NCI-H524 treated with DMSO at 0.1 percent for 48 hours (cell line): ENCODE data around the gene CARMIL1.
"Not testable (repeated sequence)": the region's sequence is repeated elsewhere in the genome, so short reads cannot be mapped to it uniquely, and the experiment has no call there.

Experiments used
- DNase-seq: peaks from one replicate; lab custom pipeline; 2025; lab: John Stamatoyannopoulos, UW

The CARMIL1 gene

DNA sequence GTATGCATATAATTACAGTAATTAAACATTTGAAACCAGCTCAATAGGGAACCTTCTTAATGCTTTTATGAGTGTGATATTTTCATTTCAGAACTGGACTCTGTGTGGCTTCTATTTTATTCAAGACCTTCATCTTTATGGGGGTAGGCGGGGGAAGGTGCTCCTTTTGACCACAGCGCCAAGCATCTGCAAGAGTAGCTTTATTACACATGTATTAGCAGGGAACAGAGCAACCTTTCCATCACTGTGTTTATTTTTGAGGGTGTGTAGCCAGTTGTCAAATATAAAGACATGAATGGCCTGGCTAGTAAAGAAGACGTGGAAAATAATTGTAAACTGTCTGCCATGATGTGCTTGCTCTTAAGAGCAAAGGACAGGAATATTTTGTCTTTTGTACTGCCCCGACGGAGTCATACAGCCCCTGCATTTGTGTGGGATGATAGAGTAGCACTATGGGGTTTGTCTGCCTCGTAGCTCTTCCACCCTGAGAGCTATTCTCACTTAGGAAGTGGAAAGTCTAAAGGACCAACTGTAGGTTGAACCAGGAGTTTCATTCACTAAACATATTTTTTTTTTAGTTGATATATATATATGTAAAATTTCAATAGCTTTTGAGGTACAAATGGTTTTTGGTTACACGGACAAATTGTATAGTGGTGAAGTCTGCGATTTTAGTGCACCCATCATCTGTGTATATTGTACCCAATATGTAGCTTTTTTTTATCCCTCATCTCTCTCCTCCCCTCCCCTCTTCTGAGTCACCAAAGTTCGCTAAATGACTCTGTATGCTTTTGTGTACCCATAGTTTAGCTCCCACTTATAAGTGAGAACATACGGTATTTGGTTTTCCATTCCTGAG is 91.2 kb downstream of the CARMIL1 start:
- DNase-seq: no peak

DNA sequence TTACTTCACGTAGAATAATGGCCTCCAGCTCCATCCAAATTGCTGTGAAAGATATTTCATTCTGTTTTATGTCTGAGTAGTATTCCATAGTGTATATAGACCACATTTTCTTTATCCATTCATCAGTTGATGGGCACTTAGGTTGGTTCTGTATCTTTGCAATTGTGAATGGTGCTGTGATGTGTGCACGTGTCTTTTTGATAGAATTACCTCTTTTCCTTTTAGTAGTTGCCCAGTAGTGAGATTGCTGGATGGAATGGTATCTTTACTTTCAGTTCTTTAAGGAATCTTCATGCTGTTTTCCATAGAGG is 91.8 kb downstream of the CARMIL1 start:
- DNase-seq: no peak

DNA sequence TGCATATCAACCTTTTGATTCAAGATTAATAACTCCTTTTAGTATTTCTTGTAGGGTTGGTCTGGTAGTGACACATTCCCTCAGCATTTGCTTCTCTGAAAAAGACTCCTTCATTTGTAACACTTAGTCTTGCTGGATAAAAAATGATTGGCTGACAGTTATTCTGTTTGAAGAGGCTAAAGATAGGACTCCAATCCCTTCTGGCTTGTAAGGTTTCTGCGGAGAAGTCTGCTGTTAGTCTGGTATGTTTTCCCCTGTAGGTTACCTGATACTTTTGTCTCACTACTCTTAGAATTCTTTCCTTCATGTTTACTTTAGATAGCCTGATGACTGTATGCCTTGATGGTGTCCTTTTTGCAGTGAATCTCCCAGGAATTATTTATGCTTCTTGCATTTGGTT is 96.0 kb downstream of the CARMIL1 start:
- DNase-seq: no peak

DNA sequence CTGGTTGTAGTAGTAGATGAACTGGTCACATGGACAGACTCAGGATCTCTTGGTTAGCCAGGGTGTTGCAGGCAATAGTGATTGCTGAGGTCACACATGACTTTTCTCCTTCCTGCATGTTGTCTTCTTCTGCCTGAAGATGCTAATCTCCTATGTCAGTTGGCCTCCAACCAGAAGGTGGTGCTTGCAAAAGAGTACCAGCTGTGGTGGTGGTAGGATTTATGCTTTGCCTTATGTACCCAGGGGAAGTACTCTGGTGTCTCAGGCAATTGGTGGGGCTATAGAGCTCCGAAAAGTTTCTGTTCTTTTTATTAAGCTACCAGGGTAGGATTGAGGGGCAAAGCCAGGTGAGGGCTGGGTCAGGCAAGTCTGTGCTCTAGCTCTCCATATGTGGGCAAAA is 98.5 kb downstream of the CARMIL1 start:
- DNase-seq: no peak

DNA sequence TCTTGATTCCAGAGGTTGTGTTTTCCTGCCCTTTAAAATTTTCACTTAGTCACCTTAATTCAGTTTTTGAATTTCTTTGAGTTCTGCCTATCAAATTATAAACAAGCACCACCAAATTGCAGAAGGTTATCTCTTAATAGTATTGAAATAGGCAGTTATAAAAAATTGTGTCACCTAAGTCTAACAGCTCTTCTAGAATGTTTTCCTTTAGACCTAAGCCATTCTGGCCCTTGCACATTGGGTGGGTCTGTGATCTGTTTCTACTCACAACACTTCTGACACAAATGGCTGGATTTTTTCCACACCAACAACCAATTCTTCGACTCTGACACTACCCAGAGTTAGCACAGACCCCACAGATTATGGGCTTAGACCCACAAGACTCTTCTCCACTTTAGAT is 101.9 kb downstream of the CARMIL1 start:
- DNase-seq: no peak

DNA sequence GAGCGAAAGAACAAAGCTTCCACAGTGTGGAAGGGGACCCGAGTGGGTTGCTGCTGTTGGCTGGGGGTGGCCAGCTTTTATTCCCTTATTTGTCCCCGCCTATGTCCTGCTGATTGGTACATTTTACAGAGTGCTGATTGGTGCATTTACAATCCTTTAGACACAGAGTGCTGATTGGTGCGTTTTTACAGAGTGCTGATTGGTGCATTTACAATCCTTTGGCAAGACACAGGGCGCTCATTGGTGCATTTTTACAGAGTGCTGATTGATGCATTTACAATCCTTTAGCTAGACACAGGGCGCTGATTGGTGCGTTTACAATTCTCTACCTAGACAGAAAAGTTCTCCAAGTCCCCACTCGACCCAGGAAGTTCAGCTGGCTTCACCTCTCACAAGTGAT is 103.3 kb downstream of the CARMIL1 start:
- not testable (repeated sequence) for DNase-seq

DNA sequence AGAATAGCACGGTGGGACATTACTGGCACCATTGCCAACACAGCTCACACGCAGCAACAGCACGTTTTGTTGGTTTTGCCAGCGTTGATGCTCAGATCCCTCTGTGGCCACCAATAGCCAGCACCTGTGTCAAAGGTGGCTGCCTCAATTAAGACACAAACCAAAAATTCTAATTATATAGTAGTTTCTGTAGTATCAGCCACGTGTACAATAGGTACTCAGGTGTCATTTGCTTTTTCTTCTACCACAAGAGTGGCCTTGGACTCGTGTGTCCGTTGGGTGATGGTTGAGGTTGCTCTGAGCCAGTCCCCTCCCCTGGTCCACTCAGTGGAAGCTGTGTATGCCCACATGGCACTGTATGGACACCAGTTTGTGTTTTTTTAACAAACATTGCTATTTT is 105.1 kb downstream of the CARMIL1 start:
- DNase-seq: no peak

DNA sequence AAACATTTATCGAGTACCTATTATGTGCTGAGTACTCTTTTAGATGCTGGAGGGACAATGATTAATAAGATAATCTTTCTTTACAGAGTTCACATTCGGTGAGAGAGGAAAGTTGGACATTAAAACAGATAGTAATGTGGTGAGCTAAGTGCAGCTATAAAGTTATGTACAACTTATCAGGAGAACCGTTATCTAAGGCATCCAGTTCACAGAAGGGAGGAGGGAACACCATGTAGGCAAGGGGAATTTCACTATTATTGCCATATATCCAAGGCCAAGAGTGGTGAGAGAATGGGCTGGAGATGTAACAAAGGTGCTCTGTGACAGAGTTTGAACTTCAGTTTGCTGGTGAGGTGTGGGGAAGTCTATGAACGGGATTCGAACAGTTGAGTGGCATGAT is 105.8 kb downstream of the CARMIL1 start:
- no peak for DNase-seq

DNA sequence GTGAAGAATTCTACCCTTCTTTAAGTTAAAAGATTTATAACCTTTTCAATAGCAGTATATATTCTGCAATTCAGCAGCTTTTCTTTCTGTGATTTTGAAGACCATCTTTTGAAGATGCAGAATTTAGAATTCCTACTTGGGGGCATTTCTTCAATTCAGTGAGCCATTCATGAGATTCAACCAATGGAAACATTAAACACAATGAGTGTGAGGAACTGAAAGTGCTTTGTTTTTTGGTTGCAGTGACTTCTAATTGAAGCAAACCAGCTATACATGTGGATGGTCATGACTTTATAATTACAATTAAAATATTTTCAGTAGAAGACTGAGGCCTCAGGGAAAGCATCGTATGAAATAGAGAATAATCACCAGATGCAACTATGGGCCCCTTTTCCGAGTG is 108.3 kb downstream of the CARMIL1 start:
- DNase-seq: no peak

DNA sequence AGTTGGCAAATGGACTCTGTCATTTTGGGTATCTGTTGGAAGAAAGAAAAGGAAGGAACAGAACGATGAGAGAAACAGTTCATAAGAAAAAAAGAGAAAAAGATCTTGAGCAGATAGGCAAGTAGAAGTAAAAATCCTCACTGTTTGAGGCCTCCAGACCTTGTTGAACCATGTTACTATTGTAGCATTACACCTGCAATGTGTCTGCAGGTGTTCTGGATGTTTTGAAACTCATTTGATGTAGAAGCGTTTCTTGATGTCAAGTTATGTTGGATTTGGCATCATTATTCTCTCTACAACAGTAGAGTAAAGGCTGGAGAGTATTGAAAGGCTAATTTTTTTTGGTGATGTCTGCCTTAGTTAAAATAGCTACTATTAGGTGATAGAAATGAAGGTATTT is 108.7 kb downstream of the CARMIL1 start:
- DNase-seq: no peak

DNA sequence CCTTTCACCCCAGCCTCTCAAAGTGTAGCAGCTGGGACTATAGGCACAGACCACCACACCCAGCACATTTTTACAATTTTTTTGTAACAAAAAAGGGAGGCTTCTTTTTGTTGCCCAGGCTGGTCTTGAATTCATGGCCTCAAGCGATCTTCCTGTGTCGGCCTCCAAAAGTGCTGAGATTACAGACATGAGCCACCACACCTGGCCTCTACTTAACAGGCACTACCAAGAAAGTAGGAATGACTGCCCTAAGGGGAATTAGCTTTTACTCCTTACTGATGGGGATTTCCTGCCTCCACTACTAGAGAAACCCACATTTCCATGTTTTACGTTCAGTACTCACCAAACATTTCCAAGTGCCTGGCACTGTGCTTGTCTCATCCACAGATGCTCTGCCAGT is 109.6 kb downstream of the CARMIL1 start:
- DNase-seq: no peak

DNA sequence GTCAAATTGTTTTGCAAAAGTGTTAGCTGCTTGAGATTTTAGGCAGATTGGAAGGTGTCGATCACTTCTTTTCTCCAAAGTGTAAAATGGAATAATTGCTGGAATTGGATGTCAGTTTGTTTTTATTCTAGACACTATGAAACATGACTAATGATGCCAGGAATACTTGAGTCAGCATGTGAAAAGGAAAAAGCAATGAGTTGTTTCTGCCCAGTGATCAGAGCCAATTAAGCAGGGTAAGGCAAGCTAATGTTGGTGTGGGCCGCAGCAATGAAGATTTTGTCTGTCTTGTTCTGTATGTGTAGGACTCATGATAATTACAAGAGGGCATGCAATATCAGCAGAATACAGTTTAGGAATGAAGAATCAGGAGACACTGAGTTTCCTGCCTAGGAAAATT is 110.3 kb downstream of the CARMIL1 start:
- DNase-seq: no peak

DNA sequence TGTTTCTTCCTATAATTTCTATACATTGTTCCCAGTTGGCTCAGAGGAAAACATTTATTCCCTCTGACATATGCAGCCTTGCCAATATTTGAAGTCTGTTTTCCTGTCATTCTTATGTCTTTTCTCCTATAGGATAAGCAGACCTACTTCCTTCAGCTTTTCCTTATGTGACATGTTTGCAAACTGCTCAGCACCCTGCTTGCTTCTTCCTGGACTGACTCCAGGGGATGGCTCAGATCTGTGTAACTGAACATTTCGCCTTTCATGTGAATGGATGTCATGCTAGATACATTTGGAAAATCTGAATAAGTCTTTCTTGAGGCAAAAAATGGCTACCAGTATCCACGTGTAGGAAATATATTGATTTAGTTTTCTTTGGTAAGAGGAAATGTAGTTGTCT is 113.2 kb downstream of the CARMIL1 start:
- DNase-seq: no peak

DNA sequence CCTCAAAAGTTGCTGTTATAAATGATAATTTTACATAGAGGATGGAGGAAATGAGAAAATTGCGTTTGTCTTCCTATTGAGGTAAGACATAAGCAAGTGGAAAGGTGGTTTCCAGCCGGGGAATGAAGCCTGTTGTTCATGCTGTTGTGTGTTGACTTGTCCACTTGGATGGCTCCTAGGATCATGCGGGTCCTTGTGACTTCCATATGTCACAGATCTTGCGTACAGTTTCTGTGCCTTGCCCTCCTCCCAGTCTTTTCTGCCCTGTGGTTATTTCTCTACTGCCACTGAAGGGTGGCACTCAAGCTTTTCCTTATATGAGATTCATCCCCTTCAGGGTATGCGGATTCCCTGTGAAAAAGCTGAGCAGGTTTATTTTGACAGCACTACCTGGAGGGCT is 116.6 kb downstream of the CARMIL1 start:
- no peak for DNase-seq

DNA sequence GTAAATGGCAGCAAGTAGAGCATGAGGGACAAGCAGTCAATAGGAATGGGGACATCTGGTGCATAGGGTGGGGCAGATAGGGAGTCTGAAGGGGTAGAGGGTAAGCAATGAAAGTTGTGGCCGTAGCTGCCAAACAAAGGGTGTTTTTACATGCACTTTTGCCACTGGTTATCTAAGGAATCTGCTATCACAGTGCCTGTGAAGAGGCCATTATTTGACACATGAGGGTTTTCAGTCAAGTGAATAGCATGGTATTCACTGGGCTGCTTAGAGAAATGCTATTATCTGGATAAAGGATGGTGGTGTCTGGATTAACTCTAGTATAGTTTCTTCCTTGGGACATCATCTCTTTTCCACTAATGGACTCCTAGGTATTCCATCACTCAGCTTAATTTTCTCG is 118.2 kb downstream of the CARMIL1 start:
- peak; percentile 21 for DNase-seq

DNA sequence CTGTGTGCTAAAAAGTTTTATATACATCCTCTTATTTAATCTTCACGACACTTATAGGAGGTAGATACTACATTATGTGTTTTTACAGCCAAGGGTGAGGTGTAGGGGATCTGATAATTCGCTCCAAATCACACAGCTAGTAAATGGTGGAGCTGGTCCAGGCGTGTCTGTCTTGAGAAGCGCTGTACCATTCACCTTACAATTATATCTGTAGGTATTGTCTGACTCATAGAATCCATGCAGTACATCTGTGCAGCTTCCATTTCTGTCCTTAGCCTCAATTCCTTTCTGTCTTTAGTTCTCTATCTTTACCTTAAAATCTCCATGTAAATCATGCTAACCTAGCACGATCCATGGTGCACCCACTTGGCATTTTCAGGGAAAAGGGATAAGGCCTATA is 120.7 kb downstream of the CARMIL1 start:
- DNase-seq: no peak

DNA sequence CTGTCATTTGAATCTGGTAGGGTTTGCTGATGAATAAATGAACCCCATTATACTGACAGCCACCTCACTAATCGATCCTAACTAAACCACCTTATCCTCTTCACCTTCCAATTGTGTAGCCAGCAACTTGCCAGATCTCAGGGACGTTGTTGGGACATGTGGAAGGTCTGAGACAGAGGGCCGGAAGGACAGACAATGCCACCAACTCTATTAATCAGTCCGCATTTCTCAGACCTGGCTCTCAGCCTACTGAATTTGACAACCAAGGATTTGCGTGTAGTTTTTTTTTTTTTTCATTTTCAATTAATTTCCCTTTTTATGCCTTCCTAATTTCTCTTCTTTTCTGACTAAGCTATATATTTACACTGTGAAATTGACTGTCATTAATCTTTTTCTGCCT is 122.5 kb downstream of the CARMIL1 start:
- no peak for DNase-seq

DNA sequence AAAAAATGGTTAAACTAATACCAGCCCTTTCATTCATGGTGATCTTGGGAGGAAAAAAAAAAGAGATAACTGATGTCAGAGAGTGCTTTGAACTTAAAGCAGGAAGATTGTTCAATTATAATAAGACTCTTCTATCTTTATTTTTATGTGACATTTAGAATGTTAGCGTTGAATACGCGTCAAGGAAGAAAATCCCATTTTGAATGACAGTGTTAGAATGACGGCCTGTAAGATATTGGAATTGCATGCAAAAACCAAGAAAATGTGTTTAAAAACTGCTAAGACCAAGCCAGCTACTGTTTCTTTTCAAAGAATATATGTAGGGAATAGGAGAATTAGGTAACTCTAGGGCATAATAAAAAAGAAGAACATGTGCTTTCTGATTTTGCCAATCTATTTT is 123.0 kb downstream of the CARMIL1 start:
- no peak for DNase-seq

DNA sequence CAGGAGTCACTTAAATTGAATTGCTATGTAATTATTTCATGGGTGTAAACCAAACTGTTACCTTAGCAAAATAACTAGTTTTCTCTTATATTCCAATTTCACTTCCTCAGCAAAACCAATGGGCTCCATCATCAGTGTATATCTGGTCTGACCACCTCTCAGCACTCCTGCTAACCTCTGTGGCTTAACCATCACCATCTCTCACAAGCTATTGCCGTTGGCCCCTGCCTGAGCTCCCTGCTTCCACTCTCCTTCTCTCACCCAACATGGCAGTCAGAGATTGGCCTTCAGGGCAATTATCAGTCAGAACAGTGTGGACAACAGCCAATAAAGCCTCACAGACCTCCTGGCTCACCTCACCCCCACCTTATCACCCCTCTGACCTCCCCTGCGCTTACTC is 124.0 kb downstream of the CARMIL1 start:
- no peak for DNase-seq

DNA sequence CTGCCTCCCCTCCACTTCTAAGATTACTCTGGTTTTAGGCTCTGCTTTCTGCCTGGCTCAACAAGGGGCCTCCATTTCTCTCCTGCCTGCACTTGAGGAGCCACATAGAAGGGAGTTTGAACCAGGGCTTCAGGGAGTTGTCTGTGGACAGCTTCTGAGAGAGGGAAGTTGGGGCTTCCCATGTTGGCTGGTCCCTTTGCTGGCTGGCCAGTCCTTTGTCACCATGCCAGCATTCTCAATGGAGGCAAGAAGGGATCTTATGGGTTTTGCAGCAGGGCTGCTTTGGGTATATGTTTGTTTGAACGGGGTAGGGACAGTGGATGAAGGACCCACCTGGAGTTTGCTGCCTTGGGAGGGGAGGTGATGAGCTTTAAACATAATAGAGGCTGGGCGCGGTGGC is 124.9 kb downstream of the CARMIL1 start:
- no peak for DNase-seq

DNA sequence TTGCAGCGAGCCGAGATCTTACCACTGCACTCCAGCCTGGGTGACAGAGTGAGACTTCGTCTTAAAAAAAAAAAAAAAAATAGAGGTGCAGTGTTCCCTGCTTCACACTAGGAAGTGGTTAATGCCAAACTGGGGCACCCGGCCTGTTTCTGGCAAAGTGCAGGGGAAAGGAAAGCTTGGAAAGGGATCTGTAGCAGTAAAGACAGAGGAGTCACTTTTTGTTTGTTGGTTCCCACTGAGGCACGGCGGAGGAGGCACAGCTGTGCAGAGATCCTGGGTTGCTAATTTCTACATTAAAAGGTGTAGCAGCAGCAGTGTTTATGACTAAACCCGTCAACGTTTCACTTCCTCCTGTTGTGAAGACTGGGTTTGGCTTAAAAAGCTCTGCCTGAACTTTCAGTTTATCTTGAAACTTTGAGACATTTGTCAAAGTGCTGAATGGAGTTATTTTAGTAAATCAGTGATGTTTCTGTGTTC is 125.6 kb downstream of the CARMIL1 start:
- no peak for DNase-seq

DNA sequence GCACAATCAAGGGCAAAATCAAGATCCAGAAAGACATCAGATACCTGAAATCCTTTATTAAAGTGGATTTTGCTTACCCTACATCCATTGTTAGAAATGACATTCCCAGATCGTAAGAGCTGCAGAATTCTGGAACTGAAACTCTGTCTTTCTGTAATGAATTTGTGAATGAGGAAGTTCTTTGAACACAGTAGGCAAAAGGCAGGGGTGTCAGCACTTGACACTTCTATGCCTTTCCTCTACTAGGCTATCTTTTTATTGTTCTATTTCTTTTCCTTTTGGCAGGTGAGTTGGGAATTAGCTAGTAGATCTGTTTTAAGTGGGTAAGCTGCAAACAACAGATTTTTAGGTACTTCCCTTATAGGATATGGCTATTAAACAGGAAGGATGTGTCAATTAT is 126.3 kb downstream of the CARMIL1 start:
- no peak for DNase-seq

DNA sequence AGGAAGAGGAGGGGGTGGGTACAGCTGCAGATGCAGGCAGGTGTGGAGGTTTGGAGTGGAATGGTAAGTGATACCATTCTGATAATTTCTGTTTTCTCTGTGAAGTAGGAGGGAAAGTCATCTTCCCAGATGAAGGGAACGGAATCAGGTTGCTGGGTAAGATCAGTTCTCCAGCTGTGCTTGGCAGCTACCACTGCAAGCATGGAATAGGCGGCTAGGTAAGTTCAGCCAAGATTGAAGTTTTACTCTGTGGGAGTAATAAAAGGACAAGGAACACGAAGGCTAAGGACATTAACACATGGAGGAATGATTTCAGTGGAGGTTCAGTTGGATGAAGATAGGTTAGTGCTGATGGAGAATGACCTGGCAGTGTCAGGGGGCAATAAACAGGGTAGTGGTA is 128.3 kb downstream of the CARMIL1 start:
- no peak for DNase-seq

DNA sequence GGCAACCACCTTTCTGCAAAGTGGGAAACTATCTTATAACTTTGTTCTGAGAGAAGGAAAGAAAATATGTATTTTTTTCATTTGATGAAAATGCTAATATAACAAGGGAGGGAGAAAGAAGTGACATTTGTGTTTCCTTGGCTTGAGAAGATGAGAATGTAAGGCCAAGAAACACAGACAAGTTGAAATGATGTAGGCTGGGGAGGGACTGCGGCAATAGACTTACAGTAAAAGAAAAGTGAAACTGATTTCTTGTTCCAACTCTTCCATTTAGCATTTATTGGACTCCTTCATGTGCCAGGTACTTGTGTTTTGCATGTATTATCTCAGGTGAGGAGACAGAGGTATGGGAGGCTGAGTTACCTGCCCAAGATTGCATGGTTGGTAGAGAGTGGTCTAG is 130.9 kb downstream of the CARMIL1 start:
- DNase-seq: no peak
